GM23338 (cell line): ENCODE results near the gene NPHS1. TPM values are rescaled to one million over a fixed set of nuclear protein-coding genes. Genes with fewer than 3 reads are reported as not detected.

Source experiments
- ATAC-seq: fragments of 200-7000 bp; cut with Tn5 transposase; 3 replicates; pipeline ENCODE4 v1.9.1; 2020
- DNase-seq: peaks from one replicate; pipeline ENCODE4 v3.0.0-alpha.2; 2015; ENCODE audit warnings: low spot score
- H2AFZ ChIP-seq: fragments of 200-600 bp; sonication (generic); 2 replicates; pipeline ENCODE4 v1.8.0; 2016; ENCODE audit warnings: antibody characterized with exemption, mild to moderate bottlenecking, moderate library complexity
- H3F3A ChIP-seq: fragments of 200-600 bp; sonication (generic); replicated peaks from 2 replicates; pipeline ENCODE4 v1.8.0; 2017; ENCODE audit warnings: antibody characterized with exemption, mixed run types, low read depth
- H3K27ac ChIP-seq: fragments of 200-600 bp; sonication (generic); 2 replicates; pipeline ENCODE4 v1.6.1; 2016; ENCODE audit warnings: low read depth
- H3K27me3 ChIP-seq: fragments of 200-600 bp; sonication (generic); 2 replicates; pipeline ENCODE4 v1.8.0; 2016; ENCODE audit warnings: mild to moderate bottlenecking, mixed run types, moderate library complexity; ENCODE audit not compliant: insufficient read depth
- H3K36me3 ChIP-seq: fragments of 200-600 bp; sonication (generic); 2 replicates; pipeline ENCODE4 v1.8.0; 2016; ENCODE audit warnings: mild to moderate bottlenecking; ENCODE audit not compliant: insufficient read depth
- H3K4me1 ChIP-seq: fragments of 200-600 bp; sonication (generic); 2 replicates; pipeline ENCODE4 v1.8.0; 2016; ENCODE audit warnings: mild to moderate bottlenecking, moderate library complexity; ENCODE audit not compliant: insufficient read depth
- H3K4me2 ChIP-seq: fragments of 200-600 bp; sonication (generic); 2 replicates; pipeline ENCODE4 v1.7.1; 2017; ENCODE audit warnings: mixed run types
- H3K4me3 ChIP-seq: fragments of 200-600 bp; sonication (generic); 2 replicates; pipeline ENCODE4 v1.6.1; 2016; ENCODE audit warnings: mixed run types
- H3K79me2 ChIP-seq: fragments of 200-600 bp; sonication (generic); replicated peaks from 2 replicates; pipeline ENCODE4 v1.8.0; 2017; ENCODE audit warnings: mild to moderate bottlenecking; ENCODE audit not compliant: insufficient read depth
- H3K9me2 ChIP-seq: fragments of 200-600 bp; sonication (generic); 2 replicates; pipeline ENCODE4 v1.8.0; 2017; ENCODE audit not compliant: insufficient read depth
- H4K20me1 ChIP-seq: fragments of 200-600 bp; sonication (generic); replicated peaks from 2 replicates; pipeline ENCODE4 v1.8.0; 2017; ENCODE audit warnings: mild to moderate bottlenecking; ENCODE audit not compliant: insufficient read depth
- H3K27ac Mint-ChIP-seq: 2 replicates; pipeline ENCODE4 v1.8.0; 2020; ENCODE audit warnings: inconsistent platforms, mild to moderate bottlenecking, moderate library complexity, mixed read lengths
- H3K27me3 Mint-ChIP-seq: 3 replicates; pipeline ENCODE4 v1.8.0; 2022; ENCODE audit warnings: low read depth, mild to moderate bottlenecking, moderate library complexity, mixed read lengths, inconsistent platforms; ENCODE audit not compliant: insufficient read depth, poor library complexity
- H3K36me3 Mint-ChIP-seq: 3 replicates; pipeline ENCODE4 v1.8.0; 2021; ENCODE audit warnings: low read depth, mild to moderate bottlenecking, inconsistent platforms, moderate library complexity, mixed read lengths
- H3K4me1 Mint-ChIP-seq: 3 replicates; pipeline ENCODE4 v1.8.0; 2020; ENCODE audit warnings: mild to moderate bottlenecking, inconsistent platforms, mixed read lengths
- H3K4me3 Mint-ChIP-seq: 3 replicates; pipeline ENCODE4 v1.8.0; 2021; ENCODE audit warnings: moderate library complexity, mild to moderate bottlenecking, inconsistent platforms, mixed read lengths
- H3K9me3 Mint-ChIP-seq: 3 replicates; pipeline ENCODE4 v1.8.0; 2020; ENCODE audit warnings: moderate library complexity, mild to moderate bottlenecking, inconsistent platforms, mixed read lengths
- CREB1 ChIP-seq: fragments of 250-450 bp; sonication (Bioruptor Pico); IDR thresholded peaks from 2 replicates; pipeline ENCODE4 v1.5.0; 2020; ENCODE audit warnings: low read depth, mild to moderate bottlenecking, moderate library complexity
- EZH2 ChIP-seq: fragments of 200-600 bp; sonication (generic); IDR thresholded peaks from one replicate; pipeline ENCODE4 v1.8.0; 2017; ENCODE audit warnings: antibody characterized with exemption, mild to moderate bottlenecking, low read depth; ENCODE audit not compliant: unreplicated experiment
- NANOG ChIP-seq: IDR thresholded peaks from 2 replicates; pipeline ENCODE4 v1.6.1; 2016; ENCODE audit warnings: antibody characterized with exemption, borderline replicate concordance
- POLR2AphosphoS5 ChIP-seq: IDR thresholded peaks from 2 replicates; pipeline ENCODE4 v1.6.1; 2016; ENCODE audit warnings: antibody characterized with exemption, low read depth
- ZNF114 ChIP-seq: fragments of 250-450 bp; sonication (Bioruptor Pico); IDR thresholded peaks from 2 replicates; pipeline ENCODE4 v1.5.0; 2020; ENCODE audit warnings: mild to moderate bottlenecking, moderate library complexity
- polyA plus RNA-seq: library from polyadenylated mRNA; unstranded; fragments of >200 nt; fragmentation: Nextera tagmentation; extraction: Ambion mirVana; gene quantifications from 2 replicates; pipeline ENCODE4 v1.2.1, GENCODE V29; 2016
- total RNA-seq: library from RNA; depleted of rRNA; stranded (reverse); fragments of >200 nt; shearing (Covaris generic); gene quantifications from 2 replicates; pipeline ENCODE4 v1.2.3, GENCODE V29; 2014
- TF ChIP-seq, protein P1 (sequence below): fragments of 250-450 bp; sonication (Bioruptor Pico); IDR thresholded peaks from 2 replicates; pipeline ENCODE4 v1.5.0; 2020; ENCODE audit warnings: mild to moderate bottlenecking, moderate library complexity
- TF ChIP-seq, protein P2 (sequence below): IDR thresholded peaks from one replicate; pipeline ENCODE4 v1.6.1; 2018; ENCODE audit warnings: antibody characterized with exemption; ENCODE audit not compliant: unreplicated experiment

Gene NPHS1
- total and polyA plus RNA-seq, 2 experiments from 2014 or later: 1.0 to 1.3 TPM

DNA sequence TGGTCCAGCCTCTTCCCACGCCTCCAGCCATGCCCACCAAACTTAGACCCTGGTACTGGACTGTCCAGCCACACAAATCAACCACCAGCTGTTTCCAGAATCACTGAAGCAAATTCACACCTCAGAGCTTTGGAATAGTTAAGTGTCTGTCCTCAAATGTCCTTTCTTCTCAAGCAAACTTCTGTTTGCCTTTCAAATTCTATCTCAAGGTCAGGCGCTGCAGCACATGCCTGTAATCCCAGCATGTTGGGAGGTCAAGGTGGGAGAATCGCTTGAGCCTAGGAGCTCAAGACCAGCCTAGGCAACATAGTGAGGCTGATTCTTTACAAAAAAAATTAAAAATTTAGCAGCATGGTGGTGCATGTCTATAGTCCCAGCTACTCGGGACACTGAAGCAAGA is 20.2 kb downstream of the NPHS1 start (continued):
- TF ChIP-seq, protein P1, sequence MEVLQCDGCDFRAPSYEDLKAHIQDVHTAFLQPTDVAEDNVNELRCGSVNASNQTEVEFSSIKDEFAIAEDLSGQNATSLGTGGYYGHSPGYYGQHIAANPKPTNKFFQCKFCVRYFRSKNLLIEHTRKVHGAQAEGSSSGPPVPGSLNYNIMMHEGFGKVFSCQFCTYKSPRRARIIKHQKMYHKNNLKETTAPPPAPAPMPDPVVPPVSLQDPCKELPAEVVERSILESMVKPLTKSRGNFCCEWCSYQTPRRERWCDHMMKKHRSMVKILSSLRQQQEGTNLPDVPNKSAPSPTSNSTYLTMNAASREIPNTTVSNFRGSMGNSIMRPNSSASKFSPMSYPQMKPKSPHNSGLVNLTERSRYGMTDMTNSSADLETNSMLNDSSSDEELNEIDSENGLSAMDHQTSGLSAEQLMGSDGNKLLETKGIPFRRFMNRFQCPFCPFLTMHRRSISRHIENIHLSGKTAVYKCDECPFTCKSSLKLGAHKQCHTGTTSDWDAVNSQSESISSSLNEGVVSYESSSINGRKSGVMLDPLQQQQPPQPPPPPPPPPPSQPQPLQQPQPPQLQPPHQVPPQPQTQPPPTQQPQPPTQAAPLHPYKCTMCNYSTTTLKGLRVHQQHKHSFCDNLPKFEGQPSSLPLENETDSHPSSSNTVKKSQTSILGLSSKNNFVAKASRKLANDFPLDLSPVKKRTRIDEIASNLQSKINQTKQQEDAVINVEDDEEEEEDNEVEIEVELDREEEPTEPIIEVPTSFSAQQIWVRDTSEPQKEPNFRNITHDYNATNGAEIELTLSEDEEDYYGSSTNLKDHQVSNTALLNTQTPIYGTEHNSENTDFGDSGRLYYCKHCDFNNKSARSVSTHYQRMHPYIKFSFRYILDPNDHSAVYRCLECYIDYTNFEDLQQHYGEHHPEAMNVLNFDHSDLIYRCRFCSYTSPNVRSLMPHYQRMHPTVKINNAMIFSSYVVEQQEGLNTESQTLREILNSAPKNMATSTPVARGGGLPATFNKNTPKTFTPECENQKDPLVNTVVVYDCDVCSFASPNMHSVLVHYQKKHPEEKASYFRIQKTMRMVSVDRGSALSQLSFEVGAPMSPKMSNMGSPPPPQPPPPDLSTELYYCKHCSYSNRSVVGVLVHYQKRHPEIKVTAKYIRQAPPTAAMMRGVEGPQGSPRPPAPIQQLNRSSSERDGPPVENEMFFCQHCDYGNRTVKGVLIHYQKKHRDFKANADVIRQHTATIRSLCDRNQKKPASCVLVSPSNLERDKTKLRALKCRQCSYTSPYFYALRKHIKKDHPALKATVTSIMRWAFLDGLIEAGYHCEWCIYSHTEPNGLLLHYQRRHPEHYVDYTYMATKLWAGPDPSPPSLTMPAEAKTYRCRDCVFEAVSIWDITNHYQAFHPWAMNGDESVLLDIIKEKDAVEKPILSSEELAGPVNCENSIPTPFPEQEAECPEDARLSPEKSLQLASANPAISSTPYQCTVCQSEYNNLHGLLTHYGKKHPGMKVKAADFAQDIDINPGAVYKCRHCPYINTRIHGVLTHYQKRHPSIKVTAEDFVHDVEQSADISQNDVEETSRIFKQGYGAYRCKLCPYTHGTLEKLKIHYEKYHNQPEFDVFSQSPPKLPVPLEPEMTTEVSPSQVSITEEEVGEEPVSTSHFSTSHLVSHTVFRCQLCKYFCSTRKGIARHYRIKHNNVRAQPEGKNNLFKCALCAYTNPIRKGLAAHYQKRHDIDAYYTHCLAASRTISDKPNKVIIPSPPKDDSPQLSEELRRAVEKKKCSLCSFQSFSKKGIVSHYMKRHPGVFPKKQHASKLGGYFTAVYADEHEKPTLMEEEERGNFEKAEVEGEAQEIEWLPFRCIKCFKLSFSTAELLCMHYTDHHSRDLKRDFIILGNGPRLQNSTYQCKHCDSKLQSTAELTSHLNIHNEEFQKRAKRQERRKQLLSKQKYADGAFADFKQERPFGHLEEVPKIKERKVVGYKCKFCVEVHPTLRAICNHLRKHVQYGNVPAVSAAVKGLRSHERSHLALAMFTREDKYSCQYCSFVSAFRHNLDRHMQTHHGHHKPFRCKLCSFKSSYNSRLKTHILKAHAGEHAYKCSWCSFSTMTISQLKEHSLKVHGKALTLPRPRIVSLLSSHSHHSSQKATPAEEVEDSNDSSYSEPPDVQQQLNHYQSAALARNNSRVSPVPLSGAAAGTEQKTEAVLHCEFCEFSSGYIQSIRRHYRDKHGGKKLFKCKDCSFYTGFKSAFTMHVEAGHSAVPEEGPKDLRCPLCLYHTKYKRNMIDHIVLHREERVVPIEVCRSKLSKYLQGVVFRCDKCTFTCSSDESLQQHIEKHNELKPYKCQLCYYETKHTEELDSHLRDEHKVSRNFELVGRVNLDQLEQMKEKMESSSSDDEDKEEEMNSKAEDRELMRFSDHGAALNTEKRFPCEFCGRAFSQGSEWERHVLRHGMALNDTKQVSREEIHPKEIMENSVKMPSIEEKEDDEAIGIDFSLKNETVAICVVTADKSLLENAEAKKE (CRISPR knock-in tag): no peak
- TF ChIP-seq NANOG (no peak), ZNF114 (no peak), CREB1 (CRISPR knock-in tag) (no peak), POLR2AphosphoS5 (no peak)
- TF ChIP-seq, protein P2, sequence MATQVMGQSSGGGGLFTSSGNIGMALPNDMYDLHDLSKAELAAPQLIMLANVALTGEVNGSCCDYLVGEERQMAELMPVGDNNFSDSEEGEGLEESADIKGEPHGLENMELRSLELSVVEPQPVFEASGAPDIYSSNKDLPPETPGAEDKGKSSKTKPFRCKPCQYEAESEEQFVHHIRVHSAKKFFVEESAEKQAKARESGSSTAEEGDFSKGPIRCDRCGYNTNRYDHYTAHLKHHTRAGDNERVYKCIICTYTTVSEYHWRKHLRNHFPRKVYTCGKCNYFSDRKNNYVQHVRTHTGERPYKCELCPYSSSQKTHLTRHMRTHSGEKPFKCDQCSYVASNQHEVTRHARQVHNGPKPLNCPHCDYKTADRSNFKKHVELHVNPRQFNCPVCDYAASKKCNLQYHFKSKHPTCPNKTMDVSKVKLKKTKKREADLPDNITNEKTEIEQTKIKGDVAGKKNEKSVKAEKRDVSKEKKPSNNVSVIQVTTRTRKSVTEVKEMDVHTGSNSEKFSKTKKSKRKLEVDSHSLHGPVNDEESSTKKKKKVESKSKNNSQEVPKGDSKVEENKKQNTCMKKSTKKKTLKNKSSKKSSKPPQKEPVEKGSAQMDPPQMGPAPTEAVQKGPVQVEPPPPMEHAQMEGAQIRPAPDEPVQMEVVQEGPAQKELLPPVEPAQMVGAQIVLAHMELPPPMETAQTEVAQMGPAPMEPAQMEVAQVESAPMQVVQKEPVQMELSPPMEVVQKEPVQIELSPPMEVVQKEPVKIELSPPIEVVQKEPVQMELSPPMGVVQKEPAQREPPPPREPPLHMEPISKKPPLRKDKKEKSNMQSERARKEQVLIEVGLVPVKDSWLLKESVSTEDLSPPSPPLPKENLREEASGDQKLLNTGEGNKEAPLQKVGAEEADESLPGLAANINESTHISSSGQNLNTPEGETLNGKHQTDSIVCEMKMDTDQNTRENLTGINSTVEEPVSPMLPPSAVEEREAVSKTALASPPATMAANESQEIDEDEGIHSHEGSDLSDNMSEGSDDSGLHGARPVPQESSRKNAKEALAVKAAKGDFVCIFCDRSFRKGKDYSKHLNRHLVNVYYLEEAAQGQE: no peak

GRCh38 chr19:35830986-35831385 is 21.3 kb downstream of the NPHS1 start:
- H3K36me3 ChIP-seq: no peaks in the 10 kb centered on the region
- no peaks in the 10 kb centered on the region for H3K9me3 Mint-ChIP-seq
- ATAC-seq (no peak), DNase-seq (no peak)
- peaks cover 9% of the 10 kb centered on the region for H3K27me3 Mint-ChIP-seq
- no peak overlapping the region for H3K4me2 ChIP-seq
- H3K4me1 Mint-ChIP-seq: peaks cover 4% of the 10 kb centered on the region; the same call in 2 of the 3 replicates
- no peak overlapping the region for H3K27ac Mint-ChIP-seq
- H3K9me2 ChIP-seq: no peaks in the 10 kb centered on the region
- no peaks in the 10 kb centered on the region for H3K27me3 ChIP-seq
- no peaks in the 10 kb centered on the region for H3K79me2 ChIP-seq
- peaks cover 3% of the 10 kb centered on the region; the same call in 1 of the 2 replicates for H3K4me1 ChIP-seq
- H3K4me3 ChIP-seq: no peak overlapping the region
- no peaks in the 10 kb centered on the region; the same call in 1 of the 2 replicates for H4K20me1 ChIP-seq
- H3F3A ChIP-seq: 0 out of 2 replicates have a peak, but pooled peaks cover 6% of the 10 kb centered on the region
- no peak overlapping the region for H2AFZ ChIP-seq
- no peak overlapping the region for H3K27ac ChIP-seq
- H3K4me3 Mint-ChIP-seq: no peak overlapping the region
- H3K36me3 Mint-ChIP-seq: no peaks in the 10 kb centered on the region
- TF ChIP-seq EZH2: no peak
- TF ChIP-seq, protein P1 (CRISPR knock-in tag): no peak
